HG03460 (cell line): Measurements from ENCODE around the gene TSHZ2.

Experiments used
- ATAC-seq: cut with Tn5 transposase; IDR thresholded peaks from one replicate; pipeline ENCODE4 v1.9.1; 2021; ENCODE audit not compliant: unreplicated experiment

TSHZ2 gene

DNA sequence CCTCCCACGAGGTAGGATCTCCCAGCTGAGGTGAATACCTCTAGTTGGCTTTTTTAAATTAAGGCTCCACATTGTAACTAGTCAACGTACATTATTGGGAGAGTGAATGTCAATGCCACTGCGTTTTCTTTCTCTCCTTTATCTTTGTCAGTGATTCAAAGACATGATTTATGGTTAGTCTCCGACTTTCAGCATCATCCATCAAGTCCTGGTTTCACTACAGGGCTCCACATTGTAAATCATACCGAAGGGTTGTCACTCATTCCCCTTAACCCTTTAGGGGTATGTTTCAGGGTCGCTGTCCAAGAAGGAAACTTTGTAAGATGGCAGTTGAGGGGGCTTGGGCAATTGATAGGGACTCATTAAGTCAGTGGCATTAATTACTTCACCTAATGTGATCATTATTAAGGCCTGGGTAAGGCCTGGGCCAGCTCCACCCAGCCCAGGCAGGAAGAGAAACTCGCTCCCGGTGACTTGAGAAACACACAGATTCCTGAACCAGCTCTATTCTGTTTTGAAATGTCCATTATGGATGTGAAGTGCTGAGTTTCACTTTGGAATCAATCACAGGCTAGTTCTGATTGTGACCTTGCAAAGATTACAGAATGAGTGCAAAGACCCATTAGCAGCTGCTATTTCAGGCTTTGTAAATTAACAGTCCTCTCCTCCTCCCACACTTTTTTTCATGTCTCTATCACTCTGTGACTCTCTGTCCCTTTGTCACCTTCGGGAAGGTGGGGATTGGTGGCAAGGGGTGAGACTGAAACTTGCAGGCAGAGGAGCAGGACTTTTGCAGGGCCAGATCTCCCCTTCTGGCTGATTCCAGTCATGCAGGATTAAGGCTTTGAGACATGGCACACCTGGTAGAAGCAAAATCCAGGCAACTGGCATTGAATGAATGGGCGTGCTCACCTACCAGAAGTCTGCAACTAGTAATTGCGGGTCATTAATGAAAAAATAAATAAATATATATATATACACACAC is 222.4 kb downstream of the TSHZ2 start:
- ATAC-seq = no peak

DNA sequence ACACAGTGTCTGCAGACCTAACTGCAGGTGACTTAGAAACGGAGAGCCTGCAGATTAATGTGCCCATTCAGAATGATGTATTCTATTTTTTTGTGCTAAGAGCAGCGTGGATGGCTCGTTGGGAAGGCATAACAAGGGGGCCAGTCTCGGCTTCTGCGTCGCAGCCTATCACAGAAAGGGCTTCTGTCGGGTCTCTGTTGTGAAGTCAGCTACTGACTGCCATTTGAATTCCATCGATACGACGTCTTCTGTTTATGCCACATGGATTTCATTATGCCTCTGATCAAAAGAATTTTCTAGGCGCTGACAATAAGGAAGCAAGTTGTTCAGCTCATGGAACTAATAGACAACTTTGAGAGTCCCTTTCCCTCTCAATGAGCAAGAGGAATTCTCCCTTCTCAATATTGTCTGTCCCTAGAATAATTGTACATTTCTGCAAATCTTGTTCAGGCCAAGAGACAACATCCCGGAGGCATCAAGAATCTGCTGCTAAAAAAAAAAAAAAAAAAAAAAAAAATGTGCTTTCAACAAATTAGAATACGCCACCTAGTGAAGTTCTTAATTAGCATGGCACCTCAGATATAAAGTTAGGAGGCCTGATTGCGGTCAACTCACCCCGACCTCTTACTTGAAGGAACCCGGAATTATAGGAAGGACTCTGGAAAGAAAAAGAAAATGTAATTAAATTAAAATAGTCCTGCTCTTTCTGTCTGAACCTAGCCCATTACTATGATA is 223.9 kb downstream of the TSHZ2 start:
- no peak for ATAC-seq

DNA sequence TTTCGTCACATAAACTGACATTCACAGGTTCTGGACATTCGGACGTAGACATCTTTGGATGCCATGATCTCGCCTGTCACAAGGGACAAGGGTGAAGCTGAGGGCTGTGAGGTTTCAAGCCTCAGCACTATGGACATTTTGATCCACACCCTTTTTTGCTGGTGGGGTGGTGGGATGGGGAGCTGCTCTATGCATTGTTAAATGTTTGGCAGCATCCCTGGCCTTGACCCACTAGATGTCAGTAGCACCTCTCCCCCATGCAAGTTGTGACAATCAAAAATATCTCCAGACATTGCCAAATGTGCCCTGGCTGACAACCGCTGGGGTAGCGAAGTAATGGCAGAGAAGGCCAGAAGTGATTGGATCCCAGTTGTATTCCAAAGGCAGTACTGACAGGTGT is 229.4 kb downstream of the TSHZ2 start:
- no peak for ATAC-seq

DNA sequence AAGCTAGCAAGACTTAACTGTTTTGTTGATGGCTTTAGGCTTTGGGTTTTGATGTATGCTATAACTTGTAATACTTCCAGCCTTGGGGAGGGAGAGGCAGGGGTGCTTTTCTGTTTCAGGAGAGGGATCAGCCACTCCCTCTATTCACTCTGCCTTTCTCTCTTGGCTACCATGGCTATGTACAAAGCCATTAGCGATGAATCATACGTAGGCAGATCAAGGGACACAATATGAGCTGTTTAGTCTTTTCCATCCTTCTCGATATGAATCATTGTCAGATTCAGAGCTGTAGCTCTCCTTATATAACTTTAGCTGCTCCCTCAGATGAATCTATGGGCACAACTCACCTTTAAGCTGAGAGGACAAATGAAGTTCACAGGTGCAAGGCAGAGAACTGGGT is 230.6 kb downstream of the TSHZ2 start:
- ATAC-seq = no peak

DNA sequence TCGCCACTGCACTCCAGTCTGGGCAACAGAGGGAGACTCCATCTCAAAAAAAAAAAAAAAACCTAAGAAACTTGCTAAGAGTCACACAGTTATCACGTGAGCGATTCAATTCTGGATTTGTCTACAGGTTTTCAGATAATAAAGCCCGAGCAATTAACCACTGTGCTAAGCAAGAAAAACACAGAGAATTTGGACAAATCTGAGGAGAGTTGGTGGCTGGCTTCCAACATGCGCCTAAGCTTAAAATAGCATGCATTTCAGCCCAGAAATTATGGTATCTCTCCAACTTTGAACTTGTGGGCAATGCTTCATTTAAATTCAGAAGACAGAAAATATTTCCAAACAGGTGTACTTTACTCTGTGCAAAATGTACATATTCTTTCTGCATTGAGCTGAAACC is 232.9 kb downstream of the TSHZ2 start:
- ATAC-seq = no peak

DNA sequence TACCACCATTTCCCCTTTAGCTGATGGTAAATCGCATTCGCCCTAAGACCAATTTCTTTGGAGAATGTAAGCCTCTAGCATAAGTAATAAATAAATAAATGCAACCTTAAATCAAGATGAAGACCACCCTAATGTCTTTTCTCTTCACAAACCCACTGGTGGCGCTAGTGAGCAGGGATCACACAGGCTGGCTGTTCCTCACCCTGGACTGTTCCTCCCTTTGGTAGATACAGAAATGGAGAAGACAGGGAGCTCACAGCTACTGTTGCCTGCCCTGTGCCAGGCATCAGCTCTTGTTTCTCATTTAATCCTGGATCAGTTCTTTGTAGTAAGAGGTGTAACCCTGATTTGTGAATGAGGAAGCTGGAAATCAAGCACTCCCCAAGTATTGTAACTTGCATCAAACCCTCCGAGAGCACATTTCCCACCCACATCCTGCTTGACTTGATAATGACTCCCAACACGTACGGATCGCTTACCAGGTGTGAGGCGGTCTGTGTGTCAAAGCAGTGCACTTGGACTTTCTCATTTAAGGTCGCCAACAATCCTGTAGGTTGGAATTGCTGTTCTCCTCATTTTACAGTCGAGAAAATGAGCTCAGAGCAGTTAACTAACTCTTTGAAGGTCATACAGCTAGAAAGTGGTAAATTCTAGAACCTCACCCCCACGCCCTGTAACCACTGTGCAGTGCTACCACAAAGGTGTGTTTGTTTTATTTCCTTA is 236.1 kb downstream of the TSHZ2 start:
- no peak for ATAC-seq

DNA sequence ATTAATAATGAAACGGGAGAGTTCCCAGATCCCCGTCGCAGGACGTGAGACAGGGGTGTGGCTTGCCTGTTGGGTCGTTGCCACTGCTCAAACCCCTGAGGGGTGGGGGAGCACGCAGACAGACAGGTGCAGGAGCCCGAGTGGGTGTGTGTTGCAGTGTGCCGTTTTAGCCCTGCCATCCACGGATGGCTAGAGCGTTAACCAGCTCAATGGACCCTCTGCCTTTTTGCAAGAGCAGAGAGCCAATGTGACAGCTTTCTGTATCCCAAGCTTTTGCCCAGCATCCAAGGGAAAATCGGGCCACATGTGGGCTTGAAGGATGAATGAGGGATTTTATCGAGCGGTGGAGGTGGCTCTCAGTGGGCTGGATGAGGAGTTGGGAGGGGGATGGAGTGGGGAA is 237.9 kb downstream of the TSHZ2 start:
- no peak for ATAC-seq

DNA sequence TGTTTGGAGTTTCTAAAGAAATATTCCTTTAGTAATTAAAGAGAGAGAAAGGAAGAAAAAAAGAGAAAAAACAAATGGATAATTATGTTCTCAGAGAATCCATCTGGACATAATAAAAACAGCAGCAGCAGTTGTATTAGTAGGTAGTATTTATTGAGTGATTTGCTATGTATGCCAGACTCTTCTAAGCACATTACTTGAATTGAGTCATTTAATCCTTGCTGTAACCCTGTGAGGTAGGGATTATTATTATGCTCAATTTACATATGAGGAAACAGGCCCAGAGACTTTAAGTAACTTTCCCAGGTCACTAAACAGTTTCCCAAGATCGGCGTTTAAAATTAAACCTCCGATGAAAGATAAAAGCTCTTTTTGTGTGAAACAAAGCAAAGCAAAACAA is 238.8 kb downstream of the TSHZ2 start:
- no peak for ATAC-seq

DNA sequence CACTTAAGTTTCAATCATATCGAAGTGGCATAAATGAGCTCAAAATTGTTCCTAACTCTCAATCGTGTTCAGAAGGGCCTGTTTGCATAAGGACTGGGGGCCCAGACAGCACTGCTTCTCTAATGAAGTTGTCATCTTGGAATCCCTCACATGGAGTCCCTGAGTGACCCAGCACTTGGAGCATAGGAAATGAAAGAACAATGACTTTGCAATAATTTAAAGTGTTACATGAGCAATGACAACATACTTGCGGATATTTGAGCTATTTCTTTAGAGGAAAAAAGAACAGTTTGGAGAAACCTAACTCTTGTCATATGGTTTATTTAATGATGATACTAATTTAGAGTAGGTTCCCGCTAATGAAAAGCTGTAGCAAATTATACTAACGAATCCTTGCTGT is 239.9 kb downstream of the TSHZ2 start:
- no peak for ATAC-seq

DNA sequence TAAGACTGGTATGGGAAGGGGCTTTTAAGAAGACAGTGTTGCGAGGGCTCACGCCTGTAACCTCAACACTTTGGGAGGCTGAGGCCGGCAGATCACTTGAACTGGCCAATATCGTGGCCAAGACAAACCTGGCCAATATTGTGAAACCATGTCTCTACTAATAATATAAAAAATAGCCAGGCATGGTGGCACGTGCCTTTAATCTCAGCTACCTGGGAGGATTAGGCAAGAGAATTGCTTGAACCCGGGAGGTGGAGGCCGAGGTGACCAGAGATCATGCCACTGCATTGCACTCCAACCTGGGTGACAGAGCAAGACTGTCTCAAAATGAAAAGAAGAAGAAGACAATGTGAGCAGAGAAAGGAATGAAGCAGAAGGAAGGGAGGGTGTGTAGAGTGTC is 242.2 kb downstream of the TSHZ2 start:
- ATAC-seq = no peak

DNA sequence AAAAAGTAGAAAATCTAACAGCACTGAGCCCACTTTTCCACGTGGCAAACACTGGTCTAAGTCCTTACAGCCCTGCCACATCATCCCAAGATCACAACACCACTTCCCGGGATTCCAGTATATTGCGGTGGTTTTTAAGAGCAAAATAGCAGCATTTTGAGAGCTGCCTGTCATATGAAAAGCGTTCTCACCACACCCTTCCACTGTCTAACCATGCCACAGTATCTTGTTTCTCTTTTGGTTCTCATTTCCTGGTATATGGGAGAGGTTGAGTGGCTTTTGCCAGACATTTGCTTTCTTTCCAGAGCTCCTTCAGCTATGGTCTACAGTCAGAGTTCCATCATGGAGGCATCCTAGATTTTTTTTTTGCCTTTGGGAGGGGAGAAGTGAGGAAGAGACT is 243.0 kb downstream of the TSHZ2 start:
- no peak for ATAC-seq

DNA sequence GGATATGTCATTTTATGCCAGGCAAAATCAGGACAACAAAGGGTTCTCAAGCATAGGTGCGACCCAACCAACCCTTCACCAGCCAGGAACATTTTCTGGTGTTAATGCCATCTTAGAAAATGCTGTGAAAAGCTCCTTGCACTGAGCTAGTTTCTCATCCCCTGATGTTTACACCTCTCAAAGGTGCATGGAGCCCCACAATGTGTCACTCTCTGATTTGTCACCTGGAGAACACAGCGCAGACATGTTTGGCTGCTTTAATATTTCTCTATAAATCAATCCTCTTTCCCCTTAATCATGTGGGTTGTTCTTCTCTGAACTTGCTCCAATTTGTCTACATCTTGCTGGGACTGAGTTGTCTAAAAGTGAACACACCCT is 244.3 kb downstream of the TSHZ2 start:
- no peak for ATAC-seq

DNA sequence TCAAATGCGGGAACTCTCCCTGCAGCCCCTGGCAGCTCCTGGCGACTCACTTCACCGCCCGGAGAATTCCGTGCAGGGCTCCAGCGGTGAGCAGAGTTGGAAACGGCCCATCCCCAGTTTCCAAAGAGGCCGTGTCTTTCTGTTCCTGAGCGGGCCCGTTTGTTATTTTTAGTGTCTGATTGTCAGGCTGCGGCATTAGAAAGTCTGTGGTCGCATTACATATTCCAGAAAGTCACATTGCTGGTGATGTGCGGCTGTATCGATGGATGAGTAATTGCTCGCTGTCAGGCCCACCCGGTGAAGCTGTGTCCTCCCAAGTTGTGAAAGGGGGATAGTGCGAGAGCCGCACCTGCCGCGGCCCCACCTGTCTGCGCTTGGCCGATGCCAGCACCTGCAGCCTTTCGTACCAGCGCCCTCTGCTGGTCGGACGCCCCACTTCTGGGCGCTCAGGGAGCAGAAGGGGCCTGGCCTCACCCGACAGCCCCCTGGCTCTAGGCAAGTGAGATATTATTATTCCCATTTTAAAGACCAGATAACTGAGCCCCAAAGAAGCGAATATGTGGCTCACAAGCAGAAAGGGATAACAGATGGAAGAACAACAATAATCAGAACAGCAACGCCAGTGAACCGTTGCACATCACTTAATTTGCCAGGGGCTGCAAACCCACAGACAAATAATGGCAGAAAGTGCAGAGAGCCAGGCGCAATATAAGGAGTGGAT is 244.9 kb downstream of the TSHZ2 start:
- ATAC-seq = no peak

DNA sequence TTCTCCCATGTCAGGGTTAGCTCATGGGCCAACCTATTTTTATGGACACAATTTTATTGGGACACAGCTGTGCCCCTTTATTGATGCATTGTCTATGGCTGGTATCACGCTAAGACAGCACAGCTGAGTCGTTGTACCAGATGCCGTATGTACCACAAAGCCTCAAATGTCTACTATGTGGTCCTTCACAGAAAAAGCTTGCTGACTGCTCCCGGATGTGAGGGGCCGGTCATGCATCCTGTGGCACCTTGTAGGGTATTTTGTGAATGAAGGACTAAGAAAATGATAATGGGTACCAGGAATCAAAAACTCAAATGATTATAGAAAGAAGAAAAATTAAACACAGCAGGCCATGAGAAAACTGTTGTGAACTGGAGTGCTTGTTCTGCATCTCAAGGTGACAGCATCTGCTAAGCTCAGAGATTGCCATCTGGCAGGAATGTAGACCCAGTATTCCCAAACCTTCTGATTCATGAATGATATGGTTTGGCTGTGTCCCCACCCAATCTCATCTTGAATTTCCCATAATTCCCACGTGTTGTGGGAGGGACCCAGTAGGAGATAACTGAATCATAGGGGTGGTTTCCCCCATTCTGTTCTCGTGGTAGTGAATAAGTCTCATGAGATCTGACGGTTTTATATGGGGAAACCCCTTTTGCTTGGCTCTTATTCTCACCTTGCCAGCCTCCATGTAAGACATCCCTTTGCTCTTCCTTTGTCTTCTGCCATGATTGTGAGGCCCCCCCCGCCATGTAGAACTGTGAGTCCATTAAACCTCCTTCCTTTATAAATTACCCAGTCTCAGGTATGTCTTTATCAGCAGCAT is 248.5 kb downstream of the TSHZ2 start:
- ATAC-seq = no peak

DNA sequence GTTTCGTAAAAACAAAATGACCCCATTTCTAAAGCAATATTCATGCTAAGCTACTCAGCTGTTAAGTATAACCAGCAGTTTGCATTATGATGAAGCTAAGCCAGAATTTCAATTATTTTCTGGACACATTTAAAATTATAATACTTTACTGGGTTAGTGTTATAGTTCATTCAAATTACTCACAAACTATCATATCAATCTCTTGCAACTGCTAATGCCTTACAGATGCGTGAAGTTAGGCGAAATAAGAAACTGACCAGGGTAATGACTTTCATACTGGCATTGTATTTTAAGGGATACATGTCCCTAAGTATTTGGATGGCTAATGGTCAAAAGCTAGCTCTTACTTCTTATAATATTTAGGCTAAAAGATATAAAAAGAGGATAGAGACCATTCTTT is 249.6 kb downstream of the TSHZ2 start:
- ATAC-seq = no peak

DNA sequence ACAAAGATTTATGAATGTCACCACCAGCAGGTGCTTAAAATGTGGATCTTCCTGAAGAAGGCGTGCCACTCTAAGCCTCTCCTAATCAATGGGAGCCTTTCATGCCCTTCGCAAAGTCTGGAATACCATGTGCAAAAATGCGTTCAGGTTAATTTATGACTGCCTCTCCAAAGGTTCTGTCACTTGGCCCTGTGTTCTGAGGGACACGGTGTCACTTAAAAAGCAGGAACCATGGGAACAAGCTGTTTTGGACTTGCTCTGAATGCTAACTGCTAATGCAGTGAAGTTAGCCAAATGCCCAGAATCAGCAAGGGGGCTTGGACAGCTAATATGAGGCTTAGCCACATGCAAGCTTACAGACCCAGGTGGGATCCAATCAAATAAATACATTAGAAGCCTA is 250.3 kb downstream of the TSHZ2 start:
- no peak for ATAC-seq

DNA sequence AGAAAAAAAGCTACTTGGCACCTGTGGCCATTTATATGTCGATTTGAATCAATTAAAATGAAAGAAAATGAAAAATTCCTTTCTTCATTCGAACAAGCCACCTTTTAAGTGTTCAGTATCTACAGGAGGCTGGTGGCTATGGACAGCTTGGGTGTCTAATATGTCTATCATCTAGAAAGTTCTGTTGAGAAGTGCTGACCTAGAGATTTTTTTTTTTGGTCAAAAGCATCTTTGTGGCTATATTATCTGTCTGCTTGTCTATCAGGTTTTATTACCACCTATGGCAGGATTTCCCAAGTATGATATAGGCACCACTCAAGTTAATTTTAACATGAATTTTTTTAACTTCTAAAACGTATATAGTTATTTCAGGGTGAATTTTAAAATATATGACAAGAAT is 250.8 kb downstream of the TSHZ2 start:
- no peak for ATAC-seq

DNA sequence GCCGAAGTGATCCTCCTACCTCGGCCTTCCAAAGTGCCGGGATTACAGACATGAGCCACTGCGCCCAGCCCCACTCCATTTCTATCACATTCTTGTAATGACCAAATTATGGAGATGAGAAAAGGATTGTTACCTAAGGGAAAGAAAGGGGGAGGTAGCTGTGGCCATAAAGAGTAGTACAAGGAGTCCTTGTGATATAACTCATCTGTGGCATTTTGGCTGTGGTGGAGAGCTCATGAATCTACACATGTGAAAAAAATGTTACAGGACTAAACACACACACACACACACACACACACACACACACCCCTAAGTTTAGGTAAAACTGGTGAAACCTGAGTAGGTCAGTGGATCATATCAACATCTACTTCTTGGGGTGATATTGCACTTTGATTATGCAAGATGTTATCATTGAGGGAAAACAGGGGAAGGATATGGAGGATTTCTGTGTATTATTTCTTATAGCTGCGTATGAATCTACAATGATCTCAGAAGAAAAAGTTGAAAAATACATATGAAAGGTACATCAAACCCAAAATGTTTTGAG is 251.5 kb downstream of the TSHZ2 start:
- no peak for ATAC-seq

DNA sequence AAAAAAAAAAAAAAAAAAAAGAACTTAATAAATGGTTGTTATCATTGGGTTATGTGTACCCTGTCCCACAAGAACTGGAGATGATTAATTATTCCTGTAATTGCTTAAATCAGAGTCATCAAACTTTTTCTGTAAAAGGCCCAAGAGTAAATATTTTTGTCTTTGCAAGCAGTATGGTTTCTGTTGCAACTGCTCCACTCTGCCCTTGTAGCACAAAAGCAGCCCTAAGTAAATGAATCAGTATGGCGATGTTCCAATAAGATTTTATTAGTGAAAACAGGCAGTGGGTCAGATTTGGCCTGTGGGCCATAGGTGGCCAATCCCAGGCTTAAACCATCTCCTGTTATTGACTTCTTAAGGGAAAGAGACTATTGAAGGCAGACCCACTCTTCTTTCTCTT is 252.7 kb downstream of the TSHZ2 start:
- no peak for ATAC-seq

DNA sequence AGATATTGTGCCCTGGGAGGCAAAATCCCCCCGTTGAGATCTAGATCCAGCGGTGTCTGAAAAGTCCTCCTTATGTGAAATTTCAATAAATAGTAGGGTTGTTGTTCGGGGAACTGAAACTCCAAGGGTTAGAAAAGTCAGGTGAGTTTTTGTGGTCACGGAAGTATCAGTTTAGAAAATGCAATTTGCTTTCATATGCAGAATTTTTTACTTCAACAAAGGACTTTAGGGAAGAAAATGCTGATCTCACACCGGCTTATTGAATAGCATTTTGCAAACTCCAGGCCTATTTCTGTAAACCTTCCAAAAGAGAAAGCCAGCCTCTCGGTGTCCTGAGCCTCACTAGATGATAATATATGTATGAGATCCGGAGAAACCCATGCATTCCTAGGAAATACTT is 254.7 kb downstream of the TSHZ2 start:
- ATAC-seq = no peak
